Prostate gland (tissue), 2 donors: Measurements from ENCODE around the gene POLDIP2. TPM values are rescaled to one million over a fixed set of nuclear protein-coding genes. Genes with fewer than 3 reads are reported as not detected.

Source experiments
- DNase-seq: peaks from one replicate; pipeline ENCODE4 v3.0.0-alpha.2; 2019; ENCODE audit warnings: low spot score
- H3K27ac ChIP-seq, 2 donors: fragments of 200-600 bp; sonication (generic); 2 replicates each; pipeline ENCODE4 v1.5.1; 2017 to 2019
- H3K27me3 ChIP-seq: fragments of 200-600 bp; sonication (generic); replicated peaks from 2 replicates; pipeline ENCODE4 v1.5.1; 2019; ENCODE audit not compliant: insufficient read depth
- H3K36me3 ChIP-seq, 2 donors: fragments of 200-600 bp; sonication (generic); 1 replicate in 1 of 2; 2 replicates in 1 of 2; pipeline versions ENCODE4 v1.5.1 to v1.8.1; 2017 to 2019
- H3K4me1 ChIP-seq: fragments of 200-600 bp; sonication (generic); replicated peaks from 2 replicates; pipeline ENCODE4 v1.5.1; 2019
- H3K4me3 ChIP-seq, 2 donors: fragments of 200-600 bp; sonication (generic); 2 replicates each; pipeline ENCODE4 v1.5.1; 2017 to 2019
- H3K9me3 ChIP-seq: fragments of 200-600 bp; sonication (generic); 2 replicates; pipeline ENCODE4 v1.5.1; 2017
- POLR2A ChIP-seq: fragments of 450-650 bp; IDR thresholded peaks from one replicate; pipeline ENCODE4 v1.6.1; 2016; ENCODE audit warnings: antibody characterized with exemption, mild to moderate bottlenecking
- POLR2AphosphoS5 ChIP-seq: sonication (generic); formaldehyde crosslinking; IDR thresholded peaks from one replicate; pipeline ENCODE4 v1.6.1; 2017; ENCODE audit warnings: antibody characterized with exemption
- WGBS: methylation state at CpG from one replicate; pipeline ENCODE4 v1.1.5; 2018; 5-methylcytosine and 5-hydroxymethylcytosine counted together
- intact Hi-C: fragments of 100-400 bp; cut with DNase I; formaldehyde crosslinking; loops from one replicate; pipeline ENCODE4 v1.14.2; 2022
- total RNA-seq, 2 donors: library from RNA; depleted of rRNA; stranded (reverse); fragments of >200 nt; gene quantifications; one replicate each; pipeline ENCODE4 v1.1.0, GENCODE V29; 2016
- TF ChIP-seq, protein P1 (sequence below), 4 experiments: fragments of 200-600 bp in 2 of 4; fragments of 450-650 bp in 2 of 4; sonication (generic) in 2 of 4; IDR thresholded peaks; 1 replicate in 3 of 4; 2 replicates in 1 of 4; pipeline ENCODE4 v1.5.1; 2016 to 2019; ENCODE audit warnings: antibody characterized with exemption in 4 of 4, mild to moderate bottlenecking in 2 of 4, moderate library complexity in 2 of 4

Gene POLDIP2
- total RNA-seq, 2 donors from 2014 or later = 94.4 to 140 TPM

DNA sequence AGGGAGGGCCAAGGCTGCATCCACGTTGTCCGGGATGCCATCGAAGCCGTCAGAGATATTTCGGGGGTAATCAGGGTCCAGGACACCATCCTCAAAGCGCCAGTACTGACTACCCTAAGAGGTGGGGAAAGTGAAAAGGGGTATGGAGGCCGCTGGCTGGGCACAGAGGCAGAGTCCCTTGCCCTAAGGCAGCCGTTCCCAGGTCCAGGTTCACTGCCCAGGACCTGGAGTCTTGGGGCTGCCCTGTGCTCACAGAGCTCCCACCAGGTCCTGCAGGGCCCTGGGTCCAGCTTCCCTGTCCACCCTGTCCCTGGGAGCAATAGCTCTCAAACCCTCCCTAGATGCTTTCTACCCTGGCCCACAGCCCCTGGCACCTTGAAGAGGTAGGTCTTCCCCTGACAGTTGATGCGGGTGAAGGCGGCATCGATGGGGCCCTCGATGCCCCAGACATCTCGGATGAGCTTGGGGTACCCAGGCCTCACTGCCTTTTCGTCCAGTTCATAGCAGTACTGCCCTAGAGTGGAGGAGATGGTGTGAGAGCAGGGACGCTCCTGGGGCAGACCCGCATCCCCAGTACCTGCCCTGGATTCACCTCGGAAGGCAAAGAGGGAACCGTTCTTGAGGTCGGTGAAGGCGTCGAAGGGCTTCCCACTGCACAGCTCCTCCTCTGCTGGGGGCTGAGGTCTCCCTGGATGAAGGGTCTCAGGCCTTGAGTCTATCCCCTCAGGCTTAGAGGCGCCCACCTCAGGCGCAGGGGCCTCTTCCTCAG, 11.8 kb upstream of the POLDIP2 start:
- H3K36me3 ChIP-seq = no peaks in the 10 kb centered on the region
- intact Hi-C loops = no loop called here
- no peak overlapping the region for H3K4me3 ChIP-seq
- H3K9me3 ChIP-seq = no peaks in the 10 kb centered on the region
- no peak for TF ChIP-seq POLR2AphosphoS5
- no peak for DNase-seq
- H3K27me3 ChIP-seq = no peaks in the 10 kb centered on the region
- H3K4me1 ChIP-seq = no peaks in the 10 kb centered on the region
- H3K27ac ChIP-seq = no peak overlapping the region
- WGBS = 87% methylated on average over 23 of the region's 23 CpGs

DNA sequence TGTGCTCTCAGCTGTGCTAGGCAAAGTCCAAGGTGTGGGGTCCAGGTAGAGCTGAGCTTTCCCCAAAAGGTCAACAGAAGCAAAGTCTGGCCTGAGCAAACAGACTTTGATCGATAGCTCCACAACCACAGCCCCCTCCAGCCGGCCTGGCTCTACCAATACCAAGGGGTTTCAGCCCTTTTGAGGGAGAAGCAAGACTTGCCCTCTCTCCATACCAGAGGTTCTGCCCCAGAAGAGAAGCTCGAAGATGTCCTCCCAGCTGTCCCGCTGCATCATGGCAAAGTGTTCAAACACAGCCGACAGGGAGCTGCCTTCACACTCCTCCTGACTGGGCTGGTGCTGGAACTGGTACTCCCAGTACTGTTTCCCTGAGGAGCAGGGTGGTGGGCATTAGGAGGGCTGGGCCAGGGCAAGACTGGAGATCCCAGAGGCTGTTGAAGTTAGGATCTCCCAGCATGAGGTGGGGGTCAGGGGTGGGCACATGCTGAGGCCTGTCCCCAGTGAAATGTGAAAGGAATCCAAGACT, 11.0 kb upstream of the POLDIP2 start:
- Histone ChIP-seq H3K36me3 (no peaks in the 10 kb centered on the region), H3K27me3 (no peaks in the 10 kb centered on the region), H3K4me1 (no peaks in the 10 kb centered on the region), H3K9me3 (no peaks in the 10 kb centered on the region), H3K4me3 (no peak overlapping the region), H3K27ac (no peak overlapping the region)
- DNase-seq = no peak
- intact Hi-C loops = no loop called here
- TF ChIP-seq, protein P1, sequence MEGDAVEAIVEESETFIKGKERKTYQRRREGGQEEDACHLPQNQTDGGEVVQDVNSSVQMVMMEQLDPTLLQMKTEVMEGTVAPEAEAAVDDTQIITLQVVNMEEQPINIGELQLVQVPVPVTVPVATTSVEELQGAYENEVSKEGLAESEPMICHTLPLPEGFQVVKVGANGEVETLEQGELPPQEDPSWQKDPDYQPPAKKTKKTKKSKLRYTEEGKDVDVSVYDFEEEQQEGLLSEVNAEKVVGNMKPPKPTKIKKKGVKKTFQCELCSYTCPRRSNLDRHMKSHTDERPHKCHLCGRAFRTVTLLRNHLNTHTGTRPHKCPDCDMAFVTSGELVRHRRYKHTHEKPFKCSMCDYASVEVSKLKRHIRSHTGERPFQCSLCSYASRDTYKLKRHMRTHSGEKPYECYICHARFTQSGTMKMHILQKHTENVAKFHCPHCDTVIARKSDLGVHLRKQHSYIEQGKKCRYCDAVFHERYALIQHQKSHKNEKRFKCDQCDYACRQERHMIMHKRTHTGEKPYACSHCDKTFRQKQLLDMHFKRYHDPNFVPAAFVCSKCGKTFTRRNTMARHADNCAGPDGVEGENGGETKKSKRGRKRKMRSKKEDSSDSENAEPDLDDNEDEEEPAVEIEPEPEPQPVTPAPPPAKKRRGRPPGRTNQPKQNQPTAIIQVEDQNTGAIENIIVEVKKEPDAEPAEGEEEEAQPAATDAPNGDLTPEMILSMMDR (IDR thresholded peaks at IDR 0.05) = no peak
- TF ChIP-seq POLR2AphosphoS5 (no peak), POLR2A (no peak)
- 85% methylated on average over 5 of the region's 5 CpGs for WGBS

DNA sequence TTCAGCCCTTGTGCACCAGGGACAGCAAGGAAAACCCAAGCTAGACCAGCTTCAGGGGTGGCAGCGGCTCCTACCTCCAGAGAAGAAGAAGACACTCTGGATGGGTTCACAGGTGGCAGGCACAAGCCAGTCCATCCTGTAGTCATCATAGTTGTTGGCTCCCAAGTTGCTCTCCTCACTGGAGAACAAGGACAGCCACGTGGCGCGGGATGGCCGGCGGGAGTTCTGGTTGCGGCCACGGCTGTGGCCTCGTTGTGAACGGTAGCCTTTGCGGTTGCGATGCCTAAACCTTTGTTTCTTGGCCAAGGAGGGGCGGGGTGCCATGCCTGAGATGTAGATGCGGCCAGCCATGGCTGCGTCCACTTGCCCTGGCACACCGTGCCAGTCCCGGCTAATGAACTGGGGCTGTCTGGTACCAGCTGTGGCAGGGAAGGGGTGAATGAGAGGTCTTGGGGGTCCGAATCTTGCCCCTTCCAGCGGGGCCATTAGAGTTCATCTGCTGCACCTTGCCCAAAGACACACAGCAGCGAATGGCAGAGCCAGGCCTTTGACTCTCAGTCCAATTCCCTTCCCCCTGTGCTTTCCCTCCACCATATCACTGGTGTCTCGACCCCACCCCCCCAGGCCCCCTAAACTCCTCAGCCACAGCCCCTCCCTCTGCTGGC, 10.4 kb upstream of the POLDIP2 start:
- H3K27ac ChIP-seq = no peak overlapping the region
- no peaks in the 10 kb centered on the region for H3K27me3 ChIP-seq
- no peaks in the 10 kb centered on the region for H3K36me3 ChIP-seq
- DNase-seq = no peak
- H3K9me3 ChIP-seq = no peaks in the 10 kb centered on the region
- WGBS = 79% methylated on average over 18 of the region's 21 CpGs
- TF ChIP-seq POLR2A (no peak), POLR2AphosphoS5 (no peak)
- TF ChIP-seq, protein P1 (IDR thresholded peaks at IDR 0.05) = no peak
- no peaks in the 10 kb centered on the region for H3K4me1 ChIP-seq
- intact Hi-C loops = no loop called here
- H3K4me3 ChIP-seq = no peak overlapping the region

DNA sequence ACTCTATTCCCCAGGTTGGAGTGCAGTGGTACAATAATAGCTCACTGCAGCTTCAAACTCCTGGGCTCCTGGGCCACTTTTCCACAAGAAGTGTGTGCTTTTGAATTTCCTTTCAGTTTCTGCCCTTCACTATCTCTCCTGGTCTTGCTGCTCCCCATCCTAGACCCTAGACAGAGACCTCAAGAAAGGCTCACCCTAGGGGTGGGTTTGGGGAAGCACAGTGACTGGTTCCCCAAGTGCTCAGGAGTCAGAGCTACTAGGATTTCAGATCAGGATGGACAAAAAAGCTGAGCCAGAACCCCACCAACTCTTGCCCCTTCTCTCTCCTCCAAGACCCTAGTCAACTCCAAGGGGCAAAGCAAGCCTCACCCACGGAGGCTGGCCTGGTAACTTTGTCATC, 9.3 kb upstream of the POLDIP2 start:
- no peak for TF ChIP-seq POLR2AphosphoS5
- TF ChIP-seq, protein P1 (IDR thresholded peaks at IDR 0.05) = no peak
- TF ChIP-seq POLR2A = no peak
- Histone ChIP-seq H3K4me1 (no peaks in the 10 kb centered on the region), H3K27me3 (no peaks in the 10 kb centered on the region), H3K9me3 (no peaks in the 10 kb centered on the region), H3K36me3 (peaks cover 0 to under 1% of the 10 kb centered on the region in 2 donors), H3K4me3 (no peak overlapping the region), H3K27ac (no peak overlapping the region)
- WGBS = 58% methylated on average over 1 of the region's 1 CpG
- intact Hi-C loops = no loop called here
- DNase-seq = no peak

DNA sequence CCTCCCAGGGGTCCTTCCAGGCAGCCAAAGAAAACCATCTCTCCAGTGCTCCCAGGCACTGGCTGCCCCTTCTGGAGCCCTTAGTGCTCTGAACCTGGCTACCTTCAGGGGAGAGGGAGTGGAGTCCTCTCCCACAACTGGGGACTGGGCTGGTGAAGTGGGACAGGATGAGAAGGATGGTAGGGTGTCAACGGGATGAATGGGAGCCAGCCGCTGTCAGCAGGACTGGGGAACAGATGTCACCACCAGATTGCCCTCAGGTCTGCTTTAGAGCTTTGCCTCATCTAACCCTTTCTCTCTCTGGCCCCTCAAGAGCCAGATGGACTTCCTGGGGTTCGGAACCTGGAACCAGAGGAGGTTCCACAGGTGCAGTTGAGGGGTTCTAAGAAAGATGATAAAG, 8.2 kb upstream of the POLDIP2 start:
- H3K36me3 ChIP-seq = peaks cover 3 to 5% of the 10 kb centered on the region in 2 donors
- no peak for TF ChIP-seq POLR2A
- no peak for TF ChIP-seq POLR2AphosphoS5
- TF ChIP-seq, protein P1 (IDR thresholded peaks at IDR 0.05) = no peak
- no peak overlapping the region for H3K4me3 ChIP-seq
- H3K4me1 ChIP-seq = no peaks in the 10 kb centered on the region
- WGBS = 92% methylated on average over 3 of the region's 3 CpGs
- no peak overlapping the region for H3K27ac ChIP-seq
- DNase-seq = no peak
- intact Hi-C loops = no loop called here
- no peaks in the 10 kb centered on the region for H3K9me3 ChIP-seq
- no peaks in the 10 kb centered on the region for H3K27me3 ChIP-seq
